PC-3 (cell line): ENCODE results near the gene MACROD1.

Experiments used
- EZH2 ChIP-seq: fragments of 300-600 bp; sonication (generic); IDR thresholded peaks from one replicate; pipeline ENCODE4 v1.6.1; 2017; ENCODE audit warnings: antibody characterized with exemption, mild to moderate bottlenecking, low read length; ENCODE audit not compliant: unreplicated experiment
- EZH2phosphoT487 ChIP-seq: fragments of 300-600 bp; sonication (generic); IDR thresholded peaks from 2 replicates; pipeline ENCODE4 v1.6.1; 2018; ENCODE audit warnings: mild to moderate bottlenecking, antibody characterized with exemption, low read length, borderline replicate concordance
- TF ChIP-seq, protein P1 (sequence below): fragments of 300-600 bp; sonication (generic); conservative IDR thresholded peaks from 2 replicates; pipeline ENCODE4 v1.5.1; 2017; ENCODE audit warnings: antibody characterized with exemption, low read depth, mild to moderate bottlenecking, low read length

DNA sequence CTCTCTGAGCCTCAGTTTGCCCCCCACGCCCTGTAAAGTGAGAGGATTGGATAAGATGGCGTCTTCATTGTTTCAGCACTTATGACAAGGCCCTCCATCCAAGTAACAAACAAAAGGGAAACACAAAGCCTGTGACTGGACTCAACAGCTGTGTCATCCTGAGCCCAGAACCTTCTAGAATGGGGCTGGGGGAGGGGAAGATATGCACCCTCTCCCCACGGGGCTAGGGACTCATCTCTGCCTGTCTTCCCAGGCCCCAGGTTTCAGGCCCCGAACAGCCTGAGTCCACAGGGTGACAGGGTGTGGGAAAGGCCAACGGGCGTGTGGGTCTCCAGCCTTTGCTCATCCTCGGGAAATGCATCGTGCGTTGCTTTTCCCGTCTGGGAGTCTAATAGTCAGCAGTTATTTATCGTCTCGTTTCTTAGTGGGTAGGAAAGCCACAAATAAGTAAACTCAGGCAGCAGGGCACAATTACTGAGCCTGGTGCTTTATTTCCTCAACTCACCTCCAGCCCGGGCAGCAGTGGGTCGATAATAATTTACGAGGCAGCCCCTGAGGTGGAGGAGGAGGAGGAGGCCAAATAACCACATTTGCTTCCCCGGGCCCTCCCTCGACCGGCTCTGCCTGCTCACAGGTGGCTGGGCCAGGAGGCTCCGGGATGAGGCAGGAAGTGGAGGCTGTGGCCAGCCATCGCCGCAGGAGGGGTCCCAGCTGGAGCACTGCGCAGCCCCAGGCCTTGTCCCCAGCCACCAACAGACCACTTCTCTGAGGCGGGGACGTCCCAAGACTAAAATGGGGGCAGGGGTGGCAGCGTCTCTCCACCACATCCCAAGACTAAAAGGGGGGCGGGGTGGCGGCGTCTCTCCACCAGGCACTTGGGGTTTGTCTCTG lies 75.8 kb downstream of the MACROD1 start:
- TF ChIP-seq, protein P1, sequence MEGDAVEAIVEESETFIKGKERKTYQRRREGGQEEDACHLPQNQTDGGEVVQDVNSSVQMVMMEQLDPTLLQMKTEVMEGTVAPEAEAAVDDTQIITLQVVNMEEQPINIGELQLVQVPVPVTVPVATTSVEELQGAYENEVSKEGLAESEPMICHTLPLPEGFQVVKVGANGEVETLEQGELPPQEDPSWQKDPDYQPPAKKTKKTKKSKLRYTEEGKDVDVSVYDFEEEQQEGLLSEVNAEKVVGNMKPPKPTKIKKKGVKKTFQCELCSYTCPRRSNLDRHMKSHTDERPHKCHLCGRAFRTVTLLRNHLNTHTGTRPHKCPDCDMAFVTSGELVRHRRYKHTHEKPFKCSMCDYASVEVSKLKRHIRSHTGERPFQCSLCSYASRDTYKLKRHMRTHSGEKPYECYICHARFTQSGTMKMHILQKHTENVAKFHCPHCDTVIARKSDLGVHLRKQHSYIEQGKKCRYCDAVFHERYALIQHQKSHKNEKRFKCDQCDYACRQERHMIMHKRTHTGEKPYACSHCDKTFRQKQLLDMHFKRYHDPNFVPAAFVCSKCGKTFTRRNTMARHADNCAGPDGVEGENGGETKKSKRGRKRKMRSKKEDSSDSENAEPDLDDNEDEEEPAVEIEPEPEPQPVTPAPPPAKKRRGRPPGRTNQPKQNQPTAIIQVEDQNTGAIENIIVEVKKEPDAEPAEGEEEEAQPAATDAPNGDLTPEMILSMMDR, result no peak
- TF ChIP-seq EZH2 (no peak), EZH2phosphoT487 (no peak)
